ENCODE data around the gene SPAM1.

DNA sequence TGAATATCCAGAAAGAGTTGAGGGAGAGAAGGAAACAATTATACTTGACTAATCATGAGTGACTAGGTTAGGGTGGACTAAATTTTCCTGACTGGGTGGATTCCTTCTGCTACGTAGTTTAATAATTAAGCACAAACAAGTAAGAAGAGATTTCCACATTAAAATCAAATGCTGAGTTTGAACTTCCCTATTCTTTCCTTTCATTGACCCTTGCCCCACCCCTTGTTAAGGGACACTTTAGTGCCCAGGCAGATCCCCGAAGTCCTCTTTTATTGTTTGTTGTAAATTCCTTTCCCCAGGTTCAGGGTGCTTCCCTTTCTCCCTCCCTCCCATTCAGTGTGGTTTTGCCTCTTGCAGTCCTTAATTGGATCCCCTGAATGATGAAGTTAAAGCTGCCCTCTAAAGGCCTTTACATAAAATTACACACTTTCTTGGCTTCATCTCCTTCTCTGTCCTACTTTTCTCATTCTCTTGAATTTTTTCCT lies 8.8 kb upstream of the SPAM1 start:
- peak in 1 of 4 experiments; percentile 15 for TF ChIP-seq CTCF (IDR thresholded peaks at IDR 0.05)
- TF ChIP-seq POLR2A (IDR thresholded peaks at IDR 0.05), result no peak

All from gastroesophageal sphincter (tissue), 3 donors.